PC-9 (cell line): ENCODE results near the gene GATAD2B.

Experiments used
- CTCF ChIP-seq: fragments of 200-600 bp; sonication (generic); conservative IDR thresholded peaks from 2 replicates; pipeline ENCODE4 v1.6.1; 2017; ENCODE audit warnings: mixed run types, antibody characterized with exemption, mild to moderate bottlenecking, moderate library complexity
- EZH2 ChIP-seq: fragments of 200-600 bp; sonication (generic); IDR thresholded peaks from 2 replicates; pipeline ENCODE4 v1.8.0; 2017; ENCODE audit warnings: antibody characterized with exemption, low read depth

- TF ChIP-seq CTCF: no peak
- no peak for TF ChIP-seq EZH2
Measured at GRCh38 chr1:153945795-153946621, 23.2 kb upstream of the GATAD2B start.
